Heart left ventricle (tissue), 16 donors: ENCODE results near the gene SEC24C. TPM values are rescaled to one million over a fixed set of nuclear protein-coding genes. Genes with fewer than 3 reads are reported as not detected.
A peak's percentile ranks its signal among the peaks of the same experiment; 100 is the strongest.

Experiments
- ATAC-seq, 4 donors: fragments of 200-7000 bp; cut with Tn5 transposase; one replicate each; pipeline ENCODE4 v1.9.1; 2020 to 2022; ENCODE audit warnings: moderate library complexity in 4 of 4, mild to moderate bottlenecking in 3 of 4, moderate number of reproducible peaks in 1 of 4
- DNase-seq, 5 donors: peaks; one replicate each; pipeline ENCODE4 v3.0.0-alpha.2; 2020
- H3K27ac ChIP-seq, 12 donors: fragments of 200-600 bp; sonication (generic) in 4 of 12; one replicate each; pipeline versions ENCODE4 v1.5.0 to v1.8.0; 2016 to 2022; ENCODE audit warnings: mild to moderate bottlenecking in 2 of 12
- H3K27me3 ChIP-seq, 9 donors: fragments of 200-600 bp; sonication (generic) in 2 of 9; one replicate each; pipeline versions ENCODE4 v1.5.1 to v1.8.0; 2016 to 2022; ENCODE audit warnings: mild to moderate bottlenecking in 3 of 9
- H3K36me3 ChIP-seq, 9 donors: fragments of 200-600 bp; sonication (generic) in 2 of 9; one replicate each; pipeline versions ENCODE4 v1.5.0 to v1.8.0; 2018 to 2022; ENCODE audit warnings: mild to moderate bottlenecking in 2 of 9
- H3K4me1 ChIP-seq, 12 donors: fragments of 200-600 bp; sonication (generic) in 4 of 12; one replicate each; pipeline versions ENCODE4 v1.5.0 to v1.8.0; 2016 to 2022; ENCODE audit warnings: mild to moderate bottlenecking in 3 of 12
- H3K4me3 ChIP-seq, 12 donors: fragments of 200-600 bp; sonication (generic) in 4 of 12; one replicate each; pipeline versions ENCODE4 v1.5.0 to v1.8.0; 2017 to 2022; ENCODE audit warnings: mild to moderate bottlenecking in 9 of 12, moderate library complexity in 4 of 12
- H3K9me3 ChIP-seq, 12 donors: fragments of 200-600 bp; sonication (generic) in 4 of 12; one replicate each; pipeline versions ENCODE4 v1.5.0 to v1.8.0; 2016 to 2022; ENCODE audit warnings: mild to moderate bottlenecking in 1 of 12
- CTCF ChIP-seq, 12 donors: fragments of 200-600 bp; sonication (generic) in 4 of 12; IDR thresholded peaks; one replicate each; pipeline versions ENCODE4 v1.5.0 to v1.8.0; 2018 to 2022; ENCODE audit warnings: antibody characterized with exemption in 12 of 12, mild to moderate bottlenecking in 5 of 12
- POLR2A ChIP-seq, 2 donors: fragments of 450-650 bp; IDR thresholded peaks; one replicate each; pipeline ENCODE4 v1.6.1; 2017; ENCODE audit warnings: antibody characterized with exemption in 2 of 2, mild to moderate bottlenecking in 2 of 2, moderate library complexity in 2 of 2
- WGBS, 4 donors: extraction: QIAGEN DNeasy Blood & Tissue Kit in 2 of 4; methylation state at CpG; one replicate each; pipeline versions ENCODE4 v1.1.5 to v1.1.7; 2013 to 2018; 5-methylcytosine and 5-hydroxymethylcytosine counted together
- intact Hi-C, 10 donors: fragments of 100-400 bp; cut with DNase I; formaldehyde crosslinking; loops; one replicate each; pipeline versions ENCODE4 v1.11.1 to v1.14.2; 2022
- polyA plus RNA-seq, 2 donors: library from polyadenylated mRNA; stranded (reverse); fragments of 200-250 nt; gene quantifications; one replicate each; pipeline ENCODE4 v1.2.3, GENCODE V29; 2013
- total RNA-seq, 9 donors: library from RNA; depleted of rRNA in 2 of 9; stranded (reverse); fragments of >200 nt in 2 of 9; fragmentation: NEBNext Ultra II Directional in 3 of 9; extraction: Animal tissue kit (Norgen Biotek cat#: 25700) in 3 of 9; gene quantifications; one replicate each; pipeline versions ENCODE4 v1.1.0 to v1.2.4, GENCODE V29; 2016 to 2023
- donor health status: ischemic (EF 13 %, LVEDD 7.1; RV severe dilation, severe dysfunction).
- donor health status: healthy with polysubstance abuse.
- donor health status: DM: no; HTN: yes; CAD: no.
- donor health status: DM: no; HTN: no; CAD: no.
- donor health status: ischemic (EF 25% LVEDD 6.9; RV normal size, moderate dysfunction).
- donor health status: ischemic (EF 25% LVEDD 5.7; RV mildly dilated, moderate dysfunction).
- donor health status: healthy.
- donor health status: DM: yes; HTN: yes; CAD: no.
- donor health status: ischemic (EF 35%, LVEDD 5.7; RV mildly dilated, moderate dysfunction).
- donor health status: nonischemic (EF 11% LVEDD 7.7; RV severe dilation, severe dysfunction).
- donor health status: DM: yes; HTN: yes; CAD: no.
- donor health status: PGD.
- donor health status: ischemic (EF 29% LVEDD 5.4; RV normal size, mild dysfunction).
- donor health status: nonischemic (EF 23%, LVEDD 6.1; RV moderate dilation, normal function).

The SEC24C gene
- total and polyA plus RNA-seq, 11 donors: 26.4 to 65.5 (median 49.5) TPM

- Histone ChIP-seq H3K27me3 (no peaks in the 10 kb centered on the region), H3K27ac (no peak overlapping the region), H3K9me3 (no peaks in the 10 kb centered on the region), H3K4me3 (no peak overlapping the region), H3K4me1 (no peaks in the 10 kb centered on the region), H3K36me3 (peaks cover 0 to 100% (median 97%) of the 10 kb centered on the region in 9 donors)
- no peak for DNase-seq
- no peak for ATAC-seq
- 90 to 100% (median 94%) methylated on average over 2 to 6 of the region's 6 CpGs for WGBS, 4 donors
- intact Hi-C loops: no loop called here
- TF ChIP-seq CTCF (IDR thresholded peaks at IDR 0.05): no peak
- no peak for TF ChIP-seq POLR2A (IDR thresholded peaks at IDR 0.05)
Measured at GRCh38 chr10:73798087-73798486, 53.9 kb downstream of the SEC24C start.

GRCh38 chr10:73798927-73799560 lies 54.9 kb downstream of the SEC24C start:
- Histone ChIP-seq H3K9me3 (no peaks in the 10 kb centered on the region), H3K27me3 (no peaks in the 10 kb centered on the region), H3K4me1 (peaks cover 0 to 2% (median 0%) of the 10 kb centered on the region in 12 donors), H3K4me3 (no peak overlapping the region), H3K36me3 (peaks cover 3 to 100% (median 97%) of the 10 kb centered on the region in 9 donors), H3K27ac (no peak overlapping the region)
- TF ChIP-seq POLR2A (IDR thresholded peaks at IDR 0.05): no peak
- no peak for TF ChIP-seq CTCF (IDR thresholded peaks at IDR 0.05)
- 82 to 91% (median 82%) methylated on average over 3 to 10 of the region's 10 CpGs for WGBS, 4 donors
- peak in 2 of 4 donors; percentile 7 to 13 for ATAC-seq
- no peak for DNase-seq
- intact Hi-C loops: no loop called here

DNA sequence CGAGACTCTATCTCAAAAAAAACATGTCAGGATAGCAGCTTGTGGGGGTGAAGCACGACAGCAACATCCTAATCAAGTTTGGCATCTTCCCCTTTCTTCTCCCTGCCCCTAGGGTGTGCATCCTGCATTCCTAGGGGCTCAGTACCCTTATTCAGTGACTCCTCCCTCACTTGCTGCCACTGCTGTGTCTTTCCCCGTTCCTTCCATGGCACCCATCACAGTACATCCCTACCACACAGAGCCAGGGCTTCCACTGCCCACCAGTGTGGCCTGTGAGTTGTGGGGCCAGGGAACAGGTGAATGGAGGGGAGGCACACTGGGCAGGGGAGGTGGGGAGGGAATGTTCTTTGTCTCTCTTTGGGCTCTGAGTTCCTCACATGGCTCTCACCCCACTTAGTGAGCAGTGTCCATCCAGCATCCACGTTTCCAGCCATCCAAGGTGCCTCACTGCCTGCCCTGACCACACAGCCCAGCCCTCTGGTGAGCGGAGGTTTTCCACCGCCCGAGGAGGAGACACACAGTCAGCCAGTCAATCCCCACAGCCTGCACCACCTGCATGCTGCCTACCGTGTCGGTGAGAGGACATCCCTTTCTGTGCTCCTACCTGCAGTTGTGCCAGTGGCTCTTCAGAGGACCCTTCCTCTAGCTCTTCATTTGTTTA lies 55.9 kb downstream of the SEC24C start:
- H3K4me3 ChIP-seq: no peak overlapping the region
- no peaks in the 10 kb centered on the region for H3K9me3 ChIP-seq
- no peak overlapping the region for H3K27ac ChIP-seq
- intact Hi-C loops: no loop called here
- peak in 2 of 4 donors; percentile 2 to 3 for ATAC-seq
- 72 to 74% (median 73%) methylated on average over 8 to 9 of the region's 9 CpGs for WGBS, 4 donors
- no peaks in the 10 kb centered on the region for H3K27me3 ChIP-seq
- DNase-seq: no peak
- H3K4me1 ChIP-seq: peaks cover 0 to 7% (median 0%) of the 10 kb centered on the region in 12 donors
- TF ChIP-seq CTCF (IDR thresholded peaks at IDR 0.05) (no peak), POLR2A (IDR thresholded peaks at IDR 0.05) (no peak)
- peaks cover 3 to 100% (median 97%) of the 10 kb centered on the region in 9 donors for H3K36me3 ChIP-seq

GRCh38 chr10:73800560-73801252 lies 56.5 kb downstream of the SEC24C start:
- ATAC-seq (peak in 2 of 4 donors; percentile 4 to 8), DNase-seq (no peak)
- Histone ChIP-seq H3K9me3 (no peaks in the 10 kb centered on the region), H3K27me3 (no peaks in the 10 kb centered on the region), H3K36me3 (peaks cover 3 to 100% (median 97%) of the 10 kb centered on the region in 9 donors), H3K27ac (no peak overlapping the region), H3K4me1 (peaks cover 0 to 7% (median 0%) of the 10 kb centered on the region in 12 donors), H3K4me3 (no peak overlapping the region)
- intact Hi-C loops: no loop called here
- TF ChIP-seq CTCF (IDR thresholded peaks at IDR 0.05): no peak
- TF ChIP-seq POLR2A (IDR thresholded peaks at IDR 0.05): no peak
- 79 to 81% (median 80%) methylated on average over 17 to 20 of the region's 20 CpGs for WGBS, 4 donors
